ENCODE results near the gene TAF3.

- TF ChIP-seq CTCF (IDR thresholded peaks at IDR 0.05) = no peak
- no peak for TF ChIP-seq POLR2A (IDR thresholded peaks at IDR 0.05)
- no peak for TF ChIP-seq EP300 (IDR thresholded peaks at IDR 0.05)
- no peak for TF ChIP-seq POLR2AphosphoS5 (IDR thresholded peaks at IDR 0.05)
These were observed 18.3 kb downstream of the TAF3 start for GRCh38 chr10:7836571-7836970.

Measured in stomach (tissue), 4 donors.